IMR-90 (cell line): ENCODE data around the gene RIN1. TPM values are rescaled to one million over a fixed set of nuclear protein-coding genes. Genes with fewer than 3 reads are reported as not detected.

Experiments used
- ATAC-seq: fragments of 200-7000 bp; cut with Tn5 transposase; 2 replicates; pipeline ENCODE4 v1.9.1; 2020; ENCODE audit warnings: low read depth, mild to moderate bottlenecking, moderate library complexity
- BruUV-seq: library from RNA; stranded (reverse); fragments of 400-500 nt; replicated peaks from 2 replicates; lab custom pipeline; 2021; lab: Mats Ljungman, UMichigan
- CTCF ChIA-PET: fragments of 300-600 bp; formaldehyde crosslinking; extraction: SDS; loops from one replicate; lab custom pipeline; 2021; ENCODE audit warnings: antibody characterized with exemption; lab: Yijun Ruan, JAX
- POLR2A ChIA-PET: fragments of 300-600 bp; sonication (Branson Sonifier 250); formaldehyde crosslinking; loops from one replicate; lab custom pipeline; 2022; ENCODE audit warnings: antibody characterized with exemption; ENCODE audit not compliant: unreplicated experiment; lab: Charles Lee
- DNase-seq: peaks from one replicate; pipeline ENCODE4 v3.0.0; 2013
- H2AFZ ChIP-seq: replicated peaks from 2 replicates; pipeline ENCODE3; 2013; ENCODE audit warnings: low read length, mild to moderate bottlenecking; ENCODE audit not compliant: poor library complexity
- H2AK5ac ChIP-seq: 2 replicates; pipeline ENCODE4 v1.6.1; 2013; ENCODE audit warnings: low read depth, low read length, inconsistent platforms
- H2AK9ac ChIP-seq: replicated peaks from 2 replicates; pipeline ENCODE3; 2013; ENCODE audit warnings: mild to moderate bottlenecking, low read depth, low read length, moderate library complexity; ENCODE audit not compliant: poor library complexity
- H2BK120ac ChIP-seq: 2 replicates; pipeline ENCODE4 v1.6.1; 2013; ENCODE audit warnings: low read depth, low read length, inconsistent platforms
- H2BK15ac ChIP-seq: 3 replicates; pipeline ENCODE4 v1.6.1; 2013; ENCODE audit warnings: low read depth, low read length, inconsistent platforms
- H2BK20ac ChIP-seq: 2 replicates; pipeline ENCODE4 v1.6.1; 2013; ENCODE audit warnings: low read depth, mild to moderate bottlenecking, inconsistent platforms, low read length, moderate library complexity
- H2BK5ac ChIP-seq: 2 replicates; pipeline ENCODE4 v1.6.1; 2013; ENCODE audit warnings: mild to moderate bottlenecking, low read depth, low read length, inconsistent platforms; ENCODE audit not compliant: poor library complexity, severe bottlenecking
- H3K14ac ChIP-seq: replicated peaks from 2 replicates; pipeline ENCODE4 v1.6.1; 2013; ENCODE audit warnings: low read depth, low read length, inconsistent platforms
- H3K18ac ChIP-seq: 2 replicates; pipeline ENCODE4 v1.6.1; 2013; ENCODE audit warnings: low read depth, low read length, control low read depth
- H3K23ac ChIP-seq: 2 replicates; pipeline ENCODE4 v1.6.1; 2013; ENCODE audit warnings: low read depth, low read length, inconsistent platforms
- H3K27ac ChIP-seq: 2 replicates; pipeline ENCODE4 v1.5.1; 2013; ENCODE audit warnings: mild to moderate bottlenecking, control low read depth, low read length; ENCODE audit not compliant: insufficient read depth
- H3K27me3 ChIP-seq: 2 replicates; pipeline ENCODE4 v1.6.1; 2013; ENCODE audit warnings: low read length; ENCODE audit not compliant: control insufficient read depth, insufficient read depth
- H3K36me3 ChIP-seq: 2 replicates; pipeline ENCODE4 v1.6.1; 2013; ENCODE audit warnings: low read length, mixed read lengths; ENCODE audit not compliant: control insufficient read depth, insufficient read depth
- H3K4ac ChIP-seq: 2 replicates; pipeline ENCODE4 v1.6.1; 2013; ENCODE audit warnings: low read depth, low read length, inconsistent platforms
- H3K4me1 ChIP-seq: 2 replicates; pipeline ENCODE4 v1.6.1; 2013; ENCODE audit warnings: low read length, mixed read lengths; ENCODE audit not compliant: control insufficient read depth, insufficient read depth
- H3K4me2 ChIP-seq: 2 replicates; pipeline ENCODE4 v1.6.1; 2013; ENCODE audit warnings: low read depth, mild to moderate bottlenecking, control low read depth, low read length, moderate library complexity
- H3K4me3 ChIP-seq: 2 replicates; pipeline ENCODE4 v1.5.1; 2013; ENCODE audit warnings: low read depth, mild to moderate bottlenecking, control low read depth, low read length, moderate library complexity; ENCODE audit not compliant: insufficient read depth
- H3K56ac ChIP-seq: 2 replicates; pipeline ENCODE4 v1.6.1; 2013; ENCODE audit warnings: low read length, inconsistent platforms; ENCODE audit not compliant: insufficient read depth; ENCODE audit errors: extremely low read depth
- H3K79me1 ChIP-seq, 2 experiments: 2 replicates each; pipeline ENCODE4 v1.6.1; 2013; ENCODE audit warnings: low read length in 2 of 2, inconsistent platforms in 1 of 2, low read depth in 1 of 2
- H3K9ac ChIP-seq: 2 replicates; pipeline ENCODE4 v1.6.1; 2013; ENCODE audit warnings: low read depth, low read length, control low read depth
- H3K9me1 ChIP-seq: 2 replicates; pipeline ENCODE4 v1.6.1; 2013; ENCODE audit warnings: low read length, inconsistent platforms; ENCODE audit not compliant: insufficient read depth
- H3K9me3 ChIP-seq: 2 replicates; pipeline ENCODE4 v1.6.1; 2013; ENCODE audit warnings: low read length; ENCODE audit not compliant: control insufficient read depth, insufficient read depth
- H4K20me1 ChIP-seq: 2 replicates; pipeline ENCODE4 v1.6.1; 2013; ENCODE audit warnings: low read length, inconsistent platforms; ENCODE audit not compliant: insufficient read depth
- H4K5ac ChIP-seq: 2 replicates; pipeline ENCODE4 v1.6.1; 2013; ENCODE audit warnings: mild to moderate bottlenecking, low read depth, low read length, control low read depth
- H4K8ac ChIP-seq, 2 experiments: 2 replicates each; pipeline ENCODE4 v1.6.1; 2013; ENCODE audit warnings: low read depth in 2 of 2, low read length in 2 of 2, control low read depth in 1 of 2, inconsistent platforms in 1 of 2
- H4K91ac ChIP-seq: 2 replicates; pipeline ENCODE4 v1.6.1; 2013; ENCODE audit warnings: low read depth, low read length, inconsistent platforms; ENCODE audit not compliant: insufficient read depth
- MAFK ChIP-seq: IDR thresholded peaks from 2 replicates; pipeline ENCODE4 v1.6.1; 2012; ENCODE audit warnings: low read depth, low read length, improper control_type of control experiment
- USF2 ChIP-seq: fragments of 150-350 bp; IDR thresholded peaks from 2 replicates; pipeline ENCODE4 v1.6.1; 2017; ENCODE audit warnings: mild to moderate bottlenecking, antibody characterized with exemption, low read length, low read depth
- WGBS, 2 experiments: methylation state at CpG; one replicate each; pipeline versions ENCODE4 v1.1.5 to v1.1.7; 2013; ENCODE audit warnings: missing lambda C conversion rate in 2 of 2; ENCODE audit not compliant: insufficient read length in 1 of 2; ENCODE audit errors: extremely low coverage in 2 of 2; 5-methylcytosine and 5-hydroxymethylcytosine counted together
- dilution Hi-C: fragments of 300-500 bp; cut with HindIII; formaldehyde crosslinking; loops from one replicate; pipeline ENCODE4 v1.14.3; 2018; ENCODE audit warnings: low sequenced_read_pairs; ENCODE audit not compliant: unreplicated experiment
- in situ Hi-C: fragments of 300-500 bp; cut with MboI; formaldehyde crosslinking; loops from 3 replicates; pipeline ENCODE4 v1.14.3; 2019; ENCODE audit warnings: low sequenced_read_pairs, inconsistent platforms, mixed read lengths
- intact Hi-C: fragments of 100-400 bp; cut with micrococcal nuclease; formaldehyde crosslinking; loops from 2 replicates; pipeline ENCODE4 v1.10.0; 2022
- polyA plus RNA-seq, 3 experiments: library from polyadenylated mRNA; depleted of rRNA; stranded (reverse); fragments of >200 nt; gene quantifications; 2 replicates each; pipeline ENCODE4 v1.2.3, GENCODE V29; 2012; ENCODE audit warnings: low replicate concordance in 1 of 3
- total RNA-seq: library from RNA; depleted of rRNA; stranded (reverse); fragments of >200 nt; gene quantifications from 2 replicates; pipeline ENCODE4 v1.2.3, GENCODE V29; 2012

The RIN1 gene
- total and polyA plus RNA-seq, 2 of the 4 experiments (the other 2 are of a cell fraction), result 9.9 to 20.8 TPM

GRCh38 chr11:66343176-66343575 is 6.9 kb upstream of the RIN1 start:
- no peak for ATAC-seq
- H2BK20ac ChIP-seq, result no peak overlapping the region
- CTCF ChIA-PET, result no interaction called here
- intact Hi-C loops, result no loop called here
- H2AK9ac ChIP-seq, result no peak overlapping the region
- H3K23ac ChIP-seq, result no peak overlapping the region
- H3K4me1 ChIP-seq, result peaks cover 12% of the 10 kb centered on the region
- no peak overlapping the region for H4K91ac ChIP-seq
- in situ Hi-C loops, result no loop called here
- no peaks in the 10 kb centered on the region for H3K27me3 ChIP-seq
- 0 out of 2 replicates have a peak overlapping the region, but pooled peaks have one; percentile 2 for H2BK120ac ChIP-seq
- H4K5ac ChIP-seq, result no peak overlapping the region
- no peak overlapping the region for H3K18ac ChIP-seq
- H3K56ac ChIP-seq, result no peak overlapping the region
- no peaks in the 10 kb centered on the region for H3K9me3 ChIP-seq
- no peak overlapping the region for H3K9ac ChIP-seq
- peak overlapping the region; percentile 7; the same call in 1 of the 2 replicates for H3K4me2 ChIP-seq
- peaks cover 9% of the 10 kb centered on the region; the same call in 1 of the 2 replicates for H3K9me1 ChIP-seq
- no peak overlapping the region for H3K14ac ChIP-seq
- H3K27ac ChIP-seq, result no peak overlapping the region
- H3K4ac ChIP-seq, result no peak overlapping the region
- no peak overlapping the region for H2BK5ac ChIP-seq
- dilution Hi-C loops, result no loop called here
- H3K36me3 ChIP-seq, result peaks cover 24% of the 10 kb centered on the region
- POLR2A ChIA-PET, result no interaction called here
- no peak overlapping the region for H2BK15ac ChIP-seq
- H4K20me1 ChIP-seq, result peaks cover 15% of the 10 kb centered on the region
- TF ChIP-seq USF2 (no peak), MAFK (peak; percentile 47; the same call in 1 of the 2 replicates)
- BruUV-seq, result no TSS peak
- 90% methylated on average over 2 of the region's 8 CpGs; no CpG with 5 or more reads in 1 of the 2 experiments for WGBS, 2 experiments
- H2AFZ ChIP-seq, result no peak overlapping the region
- H3K79me1 ChIP-seq, result peaks cover 28 to 69% of the 10 kb centered on the region in 2 experiments
- H4K8ac ChIP-seq, result no peak overlapping the region
- H3K4me3 ChIP-seq, result no peak overlapping the region
- DNase-seq, result peak; percentile 48
- H2AK5ac ChIP-seq, result 0 out of 2 replicates have a peak overlapping the region, but pooled peaks have one; percentile 0
